K562 (cell line): ENCODE data around the gene CYTH4. TPM values are rescaled to one million over a fixed set of nuclear protein-coding genes. Genes with fewer than 3 reads are reported as not detected.

Experiments
- ATAC-seq: fragments of 200-7000 bp; cut with Tn5 transposase; 3 replicates; pipeline ENCODE4 v1.9.1; 2020; ENCODE audit warnings: moderate library complexity
- BruUV-seq: library from RNA; stranded (reverse); fragments of 400-500 nt; replicated peaks from 2 replicates; lab custom pipeline; 2021; lab: Mats Ljungman, UMichigan
- CTCF ChIA-PET: fragments of 300-600 bp; formaldehyde crosslinking; extraction: SDS; loops from one replicate; lab custom pipeline; 2021; ENCODE audit warnings: low intra/inter-chr PET ratio; lab: Yijun Ruan, JAX
- POLR2A ChIA-PET: fragments of 300-600, 350-650 bp; sonication (Branson Sonifier 250); formaldehyde crosslinking; extraction: SDS; loops from one replicate; lab custom pipeline; 2021; ENCODE audit warnings: antibody characterized with exemption, inconsistent platforms; lab: Yijun Ruan, JAX
- DNase-seq, 4 experiments: peaks; one replicate each; pipeline versions ENCODE4 v3.0.0 to v3.0.0-alpha.2; 2011 to 2018; ENCODE audit warnings: low spot score in 3 of 4, mixed read lengths in 3 of 4; ENCODE audit errors: extremely low read depth in 1 of 4
- FAIRE-seq: peaks from 2 replicates; lab custom pipeline; 2011; peaks lifted over from hg19 to GRCh38; lab: Jason Lieb, UNC
- H2AFZ ChIP-seq: 2 replicates; pipeline ENCODE4 v1.6.0; 2011; ENCODE audit warnings: low read depth, low read length, control low read depth, inconsistent platforms
- H3K27ac ChIP-seq: fragments of 200-600 bp; 3 replicates; pipeline ENCODE4 v1.8.0; 2011; ENCODE audit warnings: low read depth, mild to moderate bottlenecking, control low read depth, inconsistent platforms, low read length, moderate library complexity, mixed read lengths; ENCODE audit errors: extremely low read depth
- H3K27me3 ChIP-seq, 2 experiments: fragments of 300-600 bp in 1 of 2; 2 replicates in 1 of 2; 3 replicates in 1 of 2; pipeline versions ENCODE4 v1.6.0 to v1.8.0; 2011; ENCODE audit warnings: inconsistent platforms in 2 of 2, low read length in 2 of 2, mild to moderate bottlenecking in 1 of 2, mixed read lengths in 1 of 2, moderate library complexity in 1 of 2; ENCODE audit not compliant: control insufficient read depth in 2 of 2, insufficient read depth in 2 of 2
- H3K36me3 ChIP-seq: fragments of 300-600 bp; 3 replicates; pipeline ENCODE4 v1.8.0; 2011; ENCODE audit warnings: mild to moderate bottlenecking, low read length, inconsistent platforms; ENCODE audit not compliant: control insufficient read depth, insufficient read depth
- H3K4me1 ChIP-seq, 2 experiments: fragments of 200-600 bp in 1 of 2; replicated peaks in 1 of 2; 2 replicates in 1 of 2; 3 replicates in 1 of 2; pipeline versions ENCODE4 v1.5.1 to v1.8.0; 2011; ENCODE audit warnings: inconsistent platforms in 2 of 2, low read length in 2 of 2, mild to moderate bottlenecking in 1 of 2, mixed read lengths in 1 of 2, moderate library complexity in 1 of 2; ENCODE audit not compliant: control insufficient read depth in 2 of 2, insufficient read depth in 2 of 2
- H3K4me2 ChIP-seq: 2 replicates; pipeline ENCODE4 v1.6.1; 2011; ENCODE audit warnings: low read length, control low read depth, inconsistent platforms, mixed read lengths; ENCODE audit not compliant: insufficient read depth
- H3K4me3 ChIP-seq: fragments of 200-600 bp; sonication (generic), shearing (Covaris generic); 2 replicates; pipeline ENCODE4 v1.5.1; 2016; ENCODE audit warnings: control low read depth, inconsistent platforms
- H3K79me2 ChIP-seq: fragments of 200-600 bp; 3 replicates; pipeline ENCODE4 v1.8.0; 2011; ENCODE audit warnings: low read length, inconsistent platforms; ENCODE audit not compliant: control insufficient read depth, insufficient read depth
- H3K9ac ChIP-seq, 2 experiments: 2 replicates each; pipeline versions ENCODE4 v1.6.0 to v1.6.1; 2011; ENCODE audit warnings: low read depth in 2 of 2, low read length in 2 of 2, control low read depth in 1 of 2, inconsistent platforms in 1 of 2, mild to moderate bottlenecking in 1 of 2, mixed read lengths in 1 of 2; ENCODE audit not compliant: insufficient read depth in 1 of 2
- H3K9me1 ChIP-seq: one replicate; pipeline ENCODE4 v1.6.0; 2011; ENCODE audit warnings: inconsistent platforms, mild to moderate bottlenecking, low read length, moderate library complexity; ENCODE audit not compliant: control insufficient read depth, insufficient read depth
- H3K9me3 ChIP-seq: replicated peaks from 2 replicates; pipeline ENCODE4 v1.5.1; 2011; ENCODE audit warnings: low read depth, low read length, inconsistent platforms; ENCODE audit not compliant: control insufficient read depth, insufficient read depth
- H4K20me1 ChIP-seq: replicated peaks from 2 replicates; pipeline ENCODE4 v1.6.1; 2011; ENCODE audit warnings: low read length, inconsistent platforms, mixed read lengths; ENCODE audit not compliant: control insufficient read depth, insufficient read depth
- CHD1 ChIP-seq: fragments of 200-600 bp; sonication (generic); IDR thresholded peaks from one replicate; pipeline ENCODE4 v1.6.1; 2012; ENCODE audit warnings: mild to moderate bottlenecking, moderate library complexity, low read length, inconsistent platforms
- RBM25 ChIP-seq: fragments of 200-400 bp; formaldehyde crosslinking; IDR thresholded peaks from 2 replicates; pipeline ENCODE4 v1.6.1; 2018; ENCODE audit warnings: low read length, low read depth, moderate library complexity; ENCODE audit not compliant: severe bottlenecking
- TSHZ1 ChIP-seq: fragments of 250-450 bp; sonication (Bioruptor Pico); IDR thresholded peaks from 2 replicates; pipeline ENCODE4 v1.4.0; 2020; ENCODE audit warnings: mild to moderate bottlenecking, moderate library complexity
- WGBS: fragments of 100-300 bp; shearing (Covaris generic); methylation state at CpG from one replicate; pipeline ENCODE4 v1.1.6; 2016; ENCODE audit warnings: low coverage, mixed read lengths; ENCODE audit not compliant: insufficient coverage; ENCODE audit errors: missing lambda C conversion rate; 5-methylcytosine and 5-hydroxymethylcytosine counted together
- in situ Hi-C: fragments of 300-500 bp; cut with MboI; formaldehyde crosslinking; loops from 4 replicates; pipeline ENCODE4 v1.15.0; 2018; ENCODE audit warnings: inconsistent platforms, mixed read lengths
- intact Hi-C: fragments of 100-400 bp; cut with micrococcal nuclease; formaldehyde crosslinking; loops from 2 replicates; pipeline ENCODE4 v1.14.2; 2022
- polyA plus RNA-seq, 8 experiments: library from polyadenylated mRNA; depleted of rRNA in 4 of 8; stranded (reverse) in 5 of 8; unstranded in 3 of 8; fragments of >200 nt; fragmentation: Nextera tagmentation in 2 of 8; fragmentation: Illumina TruSeq in 1 of 8; extraction: Ambion mirVana in 2 of 8; extraction: Trizol in 1 of 8; gene quantifications; 2 replicates each; pipeline versions ENCODE4 v1.2.1 to v1.2.3, GENCODE V29; 2011 to 2014; ENCODE audit warnings: inconsistent platforms in 1 of 8, missing spikeins in 1 of 8
- total RNA-seq, 7 experiments: library from RNA; depleted of rRNA in 6 of 7; stranded (reverse); fragments of >200 nt in 6 of 7; fragmentation: Illumina TruSeq in 2 of 7; extraction: Trizol in 2 of 7; gene quantifications; 2 replicates each; pipeline versions ENCODE4 v1.2.1 to v1.2.3, GENCODE V29; 2011 to 2021; ENCODE audit warnings: low replicate concordance in 1 of 7

Gene CYTH4
- total and polyA plus RNA-seq, 9 of the 15 experiments (the other 6 are each of a cell fraction or from before 2014, with no cell fraction given): 0.03 to 2.0 (median 0.61) TPM; not detected in 1

- no peaks in the 10 kb centered on the region for H3K9me1 ChIP-seq
- intact Hi-C loops: no loop called here
- 4% methylated on average over 5 of the region's 7 CpGs for WGBS
- no peak overlapping the region for H3K9ac ChIP-seq
- H3K79me2 ChIP-seq: no peaks in the 10 kb centered on the region
- H3K27me3 ChIP-seq: peaks cover 0 to 24% of the 10 kb centered on the region in 2 experiments; a peak in 3 of 5 replicates
- DNase-seq (no peak), ATAC-seq (no peak), FAIRE-seq (no peak)
- no peaks in the 10 kb centered on the region for H4K20me1 ChIP-seq
- ChIA-PET POLR2A (no interaction called here), CTCF (no interaction called here)
- H3K9me3 ChIP-seq: peaks cover 2% of the 10 kb centered on the region; the same call in 1 of the 2 replicates
- no peaks in the 10 kb centered on the region for H3K36me3 ChIP-seq
- H3K27ac ChIP-seq: no peak overlapping the region
- in situ Hi-C loops: no loop called here
- H3K4me3 ChIP-seq: no peak overlapping the region
- H2AFZ ChIP-seq: no peak overlapping the region
- TF ChIP-seq TSHZ1 (CRISPR knock-in tag) (no peak), RBM25 (no peak), CHD1 (no peak)
- no TSS peak for BruUV-seq
- no peak overlapping the region for H3K4me2 ChIP-seq
- peaks cover 0 to 5% of the 10 kb centered on the region in 2 experiments; a peak in 1 of 5 replicates for H3K4me1 ChIP-seq
These were observed 8.4 kb downstream of the CYTH4 start for GRCh38 chr22:37290737-37291136.
